SU-DHL-6 (cell line): Measurements from ENCODE around the gene LDOC1.

Experiments used
- EZH2phosphoT487 ChIP-seq: fragments of 200-600 bp; sonication (generic), shearing (Covaris generic); conservative IDR thresholded peaks from 2 replicates; pipeline ENCODE4 v1.6.1; 2018; ENCODE audit warnings: mild to moderate bottlenecking, antibody characterized with exemption, low read length, moderate library complexity, mixed read lengths
- TF ChIP-seq, protein P1 (sequence below): fragments of 200-600 bp; sonication (generic); IDR thresholded peaks from one replicate; pipeline ENCODE4 v1.5.1; 2017; ENCODE audit warnings: antibody characterized with exemption, mild to moderate bottlenecking, low read length, moderate library complexity; ENCODE audit not compliant: insufficient read depth, poor library complexity, severe bottlenecking

GRCh38 chrX:141220342-141221008 lies 43.5 kb upstream of the LDOC1 start:
- TF ChIP-seq, protein P1, sequence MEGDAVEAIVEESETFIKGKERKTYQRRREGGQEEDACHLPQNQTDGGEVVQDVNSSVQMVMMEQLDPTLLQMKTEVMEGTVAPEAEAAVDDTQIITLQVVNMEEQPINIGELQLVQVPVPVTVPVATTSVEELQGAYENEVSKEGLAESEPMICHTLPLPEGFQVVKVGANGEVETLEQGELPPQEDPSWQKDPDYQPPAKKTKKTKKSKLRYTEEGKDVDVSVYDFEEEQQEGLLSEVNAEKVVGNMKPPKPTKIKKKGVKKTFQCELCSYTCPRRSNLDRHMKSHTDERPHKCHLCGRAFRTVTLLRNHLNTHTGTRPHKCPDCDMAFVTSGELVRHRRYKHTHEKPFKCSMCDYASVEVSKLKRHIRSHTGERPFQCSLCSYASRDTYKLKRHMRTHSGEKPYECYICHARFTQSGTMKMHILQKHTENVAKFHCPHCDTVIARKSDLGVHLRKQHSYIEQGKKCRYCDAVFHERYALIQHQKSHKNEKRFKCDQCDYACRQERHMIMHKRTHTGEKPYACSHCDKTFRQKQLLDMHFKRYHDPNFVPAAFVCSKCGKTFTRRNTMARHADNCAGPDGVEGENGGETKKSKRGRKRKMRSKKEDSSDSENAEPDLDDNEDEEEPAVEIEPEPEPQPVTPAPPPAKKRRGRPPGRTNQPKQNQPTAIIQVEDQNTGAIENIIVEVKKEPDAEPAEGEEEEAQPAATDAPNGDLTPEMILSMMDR = no peak
- TF ChIP-seq EZH2phosphoT487 = no peak
